Measurements from ENCODE around the gene KRT71.

KRT71 gene

DNA sequence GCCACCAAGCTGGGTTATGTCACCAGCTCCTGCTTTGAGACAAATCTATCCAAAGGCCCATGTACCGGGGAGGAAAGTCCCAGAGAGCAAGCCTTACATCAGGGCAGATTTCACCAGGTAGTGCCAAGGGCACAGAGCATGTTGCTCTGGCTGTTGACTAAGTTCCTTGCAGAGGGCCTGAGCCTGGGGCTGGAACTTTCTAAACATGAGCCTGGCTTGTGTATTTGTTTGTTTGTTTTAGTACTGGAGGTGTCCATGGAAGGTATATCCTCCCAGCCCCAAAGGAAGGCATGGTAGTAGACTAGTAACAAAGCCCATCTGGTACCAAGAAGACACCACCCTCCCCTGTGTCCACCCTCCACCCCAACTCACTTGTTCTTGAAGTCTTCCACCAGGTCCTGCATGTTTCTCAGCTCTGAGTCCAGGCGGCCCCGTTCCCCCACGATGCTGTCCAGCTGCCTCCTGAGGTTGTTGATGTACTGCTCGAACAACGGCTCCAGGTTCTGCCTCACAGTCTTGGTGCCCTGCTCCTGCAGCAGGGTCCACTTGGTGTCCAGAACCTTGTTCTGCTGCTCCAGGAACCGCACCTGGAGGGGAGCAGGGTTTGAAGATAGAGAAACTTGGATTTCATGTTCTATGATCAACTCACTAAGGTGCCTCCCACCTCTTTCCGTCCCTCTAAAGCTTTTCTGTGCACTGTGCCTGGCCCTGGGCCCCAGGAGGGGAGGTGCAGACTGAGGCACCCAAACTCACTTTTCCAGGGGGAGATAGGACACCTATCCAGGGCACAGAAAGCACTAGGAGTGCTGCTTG, 34.2 kb downstream of the KRT71 start:
- TF ChIP-seq, protein P1, sequence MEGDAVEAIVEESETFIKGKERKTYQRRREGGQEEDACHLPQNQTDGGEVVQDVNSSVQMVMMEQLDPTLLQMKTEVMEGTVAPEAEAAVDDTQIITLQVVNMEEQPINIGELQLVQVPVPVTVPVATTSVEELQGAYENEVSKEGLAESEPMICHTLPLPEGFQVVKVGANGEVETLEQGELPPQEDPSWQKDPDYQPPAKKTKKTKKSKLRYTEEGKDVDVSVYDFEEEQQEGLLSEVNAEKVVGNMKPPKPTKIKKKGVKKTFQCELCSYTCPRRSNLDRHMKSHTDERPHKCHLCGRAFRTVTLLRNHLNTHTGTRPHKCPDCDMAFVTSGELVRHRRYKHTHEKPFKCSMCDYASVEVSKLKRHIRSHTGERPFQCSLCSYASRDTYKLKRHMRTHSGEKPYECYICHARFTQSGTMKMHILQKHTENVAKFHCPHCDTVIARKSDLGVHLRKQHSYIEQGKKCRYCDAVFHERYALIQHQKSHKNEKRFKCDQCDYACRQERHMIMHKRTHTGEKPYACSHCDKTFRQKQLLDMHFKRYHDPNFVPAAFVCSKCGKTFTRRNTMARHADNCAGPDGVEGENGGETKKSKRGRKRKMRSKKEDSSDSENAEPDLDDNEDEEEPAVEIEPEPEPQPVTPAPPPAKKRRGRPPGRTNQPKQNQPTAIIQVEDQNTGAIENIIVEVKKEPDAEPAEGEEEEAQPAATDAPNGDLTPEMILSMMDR (conservative IDR thresholded peaks at IDR 0.05; ENCODE audit: control insufficient read depth, insufficient read depth, low read depth, low read length): no peak
- no peak for DNase-seq (ENCODE audit: low read depth)
- H3K4me3 ChIP-seq (ENCODE audit: control insufficient read depth, low read depth, low read length): no peak overlapping the region

DNA sequence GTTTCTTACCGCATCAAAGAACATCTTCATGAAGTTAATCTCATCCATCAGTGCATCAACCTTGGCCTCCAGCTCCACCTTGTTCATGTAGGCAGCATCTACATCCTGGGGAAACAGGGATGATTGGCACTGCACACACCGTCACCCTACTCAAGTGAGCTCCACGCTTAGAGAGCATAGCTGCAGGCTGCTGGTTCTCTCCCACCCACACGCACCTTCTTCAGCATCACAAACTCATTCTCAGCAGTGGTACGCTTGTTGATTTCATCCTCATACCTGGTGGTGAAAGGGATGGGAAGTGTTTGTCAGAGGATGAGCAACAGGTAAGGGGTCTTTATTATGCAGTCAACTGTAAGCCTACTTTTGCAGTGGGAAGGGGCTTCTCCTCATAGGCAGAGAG, 35.1 kb downstream of the KRT71 start:
- TF ChIP-seq, protein P1 (conservative IDR thresholded peaks at IDR 0.05; ENCODE audit: control insufficient read depth, insufficient read depth, low read depth, low read length): no peak

DNA sequence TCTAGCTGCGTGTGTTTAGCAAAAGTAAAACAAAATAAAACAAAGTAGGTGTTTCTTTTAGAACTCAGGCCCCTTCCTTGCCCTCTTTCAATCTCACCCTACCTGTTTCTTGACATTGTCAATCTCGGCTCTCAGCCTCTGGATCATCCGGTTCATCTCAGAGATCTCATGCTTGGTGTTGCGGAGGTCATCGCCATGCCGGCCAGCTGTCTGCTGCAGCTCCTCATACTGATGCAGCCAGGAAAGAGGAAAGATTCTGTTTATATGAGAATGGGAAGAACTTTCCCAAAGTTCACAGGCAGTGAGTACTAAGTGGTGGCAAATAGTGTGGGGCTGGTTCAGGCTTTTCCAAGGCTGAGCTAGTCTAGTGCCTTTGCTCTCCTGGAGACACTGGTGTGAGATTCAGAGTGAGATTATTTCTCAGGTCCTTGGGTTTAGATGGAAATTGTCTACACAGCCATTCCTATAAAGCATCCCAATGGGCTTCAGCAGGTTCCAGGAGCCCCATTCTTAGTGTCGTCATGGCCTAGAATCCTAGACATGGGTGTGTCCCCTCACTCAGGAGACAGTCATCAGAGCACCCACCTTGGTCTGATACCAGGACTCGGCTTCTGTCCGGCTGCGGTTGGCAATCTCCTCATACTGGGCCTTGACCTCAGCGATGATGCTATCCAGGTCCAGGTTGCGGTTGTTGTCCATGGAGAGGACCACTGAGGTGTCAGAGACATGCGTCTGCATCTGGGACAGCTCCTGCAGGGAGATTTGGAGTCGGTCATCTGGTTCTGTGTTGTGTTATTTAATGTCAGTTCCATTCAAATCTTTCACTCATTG, 35.7 kb downstream of the KRT71 start:
- H3K4me3 ChIP-seq (ENCODE audit: control insufficient read depth, low read depth, low read length): no peak overlapping the region
- DNase-seq (ENCODE audit: low read depth): no peak
- TF ChIP-seq, protein P1 (conservative IDR thresholded peaks at IDR 0.05; ENCODE audit: control insufficient read depth, insufficient read depth, low read depth, low read length): no peak

More for the DNA sequence above, 35.1 kb downstream of the KRT71 start:
- no peak overlapping the region for H3K4me3 ChIP-seq (ENCODE audit: control insufficient read depth, low read depth, low read length)
- no peak for DNase-seq (ENCODE audit: low read depth)

DNA sequence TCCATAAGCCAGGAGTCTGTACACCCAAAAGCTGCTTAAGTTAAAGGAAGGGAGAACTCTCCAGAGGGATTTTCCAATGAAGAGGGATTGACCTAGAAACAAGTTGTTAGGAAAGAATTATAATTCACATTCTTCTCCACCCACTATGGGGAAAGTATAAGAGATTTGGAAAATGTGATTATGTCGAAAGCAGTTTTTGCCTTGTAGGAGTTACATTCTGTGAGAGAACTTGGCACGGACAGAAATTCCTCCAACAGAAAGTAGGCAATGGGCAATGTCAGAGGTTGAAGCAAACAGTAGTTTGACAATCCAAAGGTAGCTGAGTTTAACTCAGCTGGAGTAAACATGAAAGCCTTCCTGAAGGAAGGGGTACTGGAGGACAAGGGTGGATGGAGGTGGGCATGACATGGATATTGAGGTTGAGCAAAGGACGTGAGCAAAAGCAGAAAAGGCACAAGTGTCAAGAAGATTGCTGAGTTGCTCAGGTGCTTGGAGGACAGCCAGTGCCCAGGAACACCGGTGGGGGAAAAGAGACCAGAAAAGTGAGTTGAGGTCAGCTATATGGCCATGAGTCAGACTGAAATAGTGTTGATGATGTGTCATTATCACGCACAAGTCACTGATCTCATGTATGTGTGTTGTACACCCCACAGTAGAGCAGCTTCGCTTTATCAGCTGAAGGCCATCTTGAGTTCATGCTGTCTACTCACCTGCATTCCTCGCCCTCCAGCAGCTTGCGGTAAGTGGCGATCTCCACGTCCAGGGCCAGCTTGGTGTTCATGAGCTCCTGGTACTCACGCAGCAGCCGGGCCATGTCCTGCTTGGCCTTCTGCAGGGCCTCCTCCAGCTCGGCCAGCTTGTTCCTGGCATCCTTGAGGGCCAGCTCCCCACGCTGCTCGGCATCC, 36.8 kb downstream of the KRT71 start:
- TF ChIP-seq, protein P1 (conservative IDR thresholded peaks at IDR 0.05; ENCODE audit: control insufficient read depth, insufficient read depth, low read depth, low read length): no peak
- peak; percentile 15 for DNase-seq (ENCODE audit: low read depth)
- H3K4me3 ChIP-seq (ENCODE audit: control insufficient read depth, low read depth, low read length): no peak overlapping the region

DNA sequence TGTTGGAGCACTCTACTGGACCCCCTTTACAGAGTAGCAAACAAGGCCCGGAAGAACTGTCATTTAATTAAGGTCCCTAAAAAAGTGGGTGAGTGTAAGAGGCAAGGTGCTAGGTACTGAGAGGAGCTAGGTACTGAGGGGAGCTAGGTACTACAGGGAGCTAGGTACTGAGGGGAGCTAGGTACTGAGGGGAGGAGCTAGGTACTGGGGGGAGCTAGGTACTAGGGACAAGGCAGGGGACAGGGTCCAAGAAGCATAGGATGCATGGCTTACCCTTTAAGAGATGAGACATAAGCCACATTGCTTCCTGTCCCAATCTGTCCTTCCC, 37.7 kb downstream of the KRT71 start:
- no peak for DNase-seq (ENCODE audit: low read depth)
- H3K4me3 ChIP-seq (ENCODE audit: control insufficient read depth, low read depth, low read length): no peak overlapping the region
- TF ChIP-seq, protein P1 (conservative IDR thresholded peaks at IDR 0.05; ENCODE audit: control insufficient read depth, insufficient read depth, low read depth, low read length): no peak
